GM19099 (cell line): ENCODE results near the gene SMIM24.

Experiments
- POLR2A ChIP-seq: IDR thresholded peaks from 3 replicates; pipeline ENCODE4 v1.6.1; 2011; ENCODE audit warnings: low read depth; ENCODE audit not compliant: insufficient read length; ENCODE audit errors: extremely low read depth

SMIM24 gene

GRCh38 chr19:3506384-3507340 lies 26.3 kb upstream of the SMIM24 start:
- no peak for TF ChIP-seq POLR2A

- peak; percentile 70 for TF ChIP-seq POLR2A
Observed at GRCh38 chr19:3505598-3506383, 25.5 kb upstream of the SMIM24 start, which contains the start of gene FZR1. Gene FZR1, plus strand, starts transcription at chr19:3506311. Its CDS starts 16,679 bp downstream, at chr19:3522990.

- TF ChIP-seq POLR2A: no peak
Observed at GRCh38 chr19:3504735-3505134, 24.4 kb upstream of the SMIM24 start.

- TF ChIP-seq POLR2A: no peak
Observed at GRCh38 chr19:3503036-3503572, 22.8 kb upstream of the SMIM24 start.

- no peak for TF ChIP-seq POLR2A
Observed at GRCh38 chr19:3501780-3502179, 21.5 kb upstream of the SMIM24 start.

GRCh38 chr19:3500429-3501101 lies 20.2 kb upstream of the SMIM24 start, which contains the start of gene DOHH:
Gene DOHH, minus strand, starts transcription at chr19:3500674. Its CDS starts 3,860 bp downstream, at chr19:3496814.
- peak; percentile 85 for TF ChIP-seq POLR2A

- TF ChIP-seq POLR2A: no peak
Observed at GRCh38 chr19:3499738-3500428, 19.6 kb upstream of the SMIM24 start.

- TF ChIP-seq POLR2A: no peak
Observed at GRCh38 chr19:3497757-3498520, 17.6 kb upstream of the SMIM24 start.

GRCh38 chr19:3496392-3497273 lies 16.3 kb upstream of the SMIM24 start:
- no peak for TF ChIP-seq POLR2A

GRCh38 chr19:3494559-3494958 lies 14.2 kb upstream of the SMIM24 start:
- no peak for TF ChIP-seq POLR2A

GRCh38 chr19:3494051-3494450 lies 13.7 kb upstream of the SMIM24 start:
- TF ChIP-seq POLR2A: no peak

GRCh38 chr19:3493651-3494050 lies 13.3 kb upstream of the SMIM24 start:
- TF ChIP-seq POLR2A: no peak
